HG03354 (cell line): ENCODE measurements around the gene TNNT3.
"Not testable (repeated sequence)": the region's sequence is repeated elsewhere in the genome, so short reads cannot be mapped to it uniquely, and the experiment has no call there.

Source experiments
- ATAC-seq: cut with Tn5 transposase; IDR thresholded peaks from one replicate; pipeline ENCODE4 v1.9.1; 2021; ENCODE audit warnings: mild to moderate bottlenecking; ENCODE audit not compliant: unreplicated experiment, poor library complexity, severe bottlenecking

The TNNT3 gene

GRCh38 chr11:1919391-1920127 is at the start of gene TNNT3:
Gene TNNT3 (plus strand): TSS chr11:1919703. CDS start chr11:1922875, 3,172 bp downstream.
- no peak for ATAC-seq

- no peak for ATAC-seq
Measured at GRCh38 chr11:1870326-1870696, 49.2 kb upstream of the TNNT3 start.

- ATAC-seq, result no peak
Measured at GRCh38 chr11:1870721-1871466, 48.6 kb upstream of the TNNT3 start.

GRCh38 chr11:1871531-1871930 is 48.0 kb upstream of the TNNT3 start:
- no peak for ATAC-seq

- ATAC-seq, result no peak
Measured at GRCh38 chr11:1872267-1872985, 47.1 kb upstream of the TNNT3 start.

GRCh38 chr11:1873048-1873812 is 46.3 kb upstream of the TNNT3 start:
- ATAC-seq, result no peak

- not testable (repeated sequence) for ATAC-seq
Measured at GRCh38 chr11:1873813-1874150, 45.7 kb upstream of the TNNT3 start.

- ATAC-seq, result not testable (repeated sequence)
Measured at GRCh38 chr11:1874441-1875092, 44.9 kb upstream of the TNNT3 start.

GRCh38 chr11:1875093-1875850 is 44.2 kb upstream of the TNNT3 start:
- ATAC-seq, result no peak

GRCh38 chr11:1875851-1876301 is 43.6 kb upstream of the TNNT3 start:
- not testable (repeated sequence) for ATAC-seq

- no peak for ATAC-seq
Measured at GRCh38 chr11:1876361-1877063, 43.0 kb upstream of the TNNT3 start.

- no peak for ATAC-seq
Measured at GRCh38 chr11:1877211-1878136, 42.0 kb upstream of the TNNT3 start.

- no peak for ATAC-seq
Measured at GRCh38 chr11:1878137-1879031, 41.1 kb upstream of the TNNT3 start.

GRCh38 chr11:1879342-1879940 is 40.1 kb upstream of the TNNT3 start:
- no peak for ATAC-seq

- no peak for ATAC-seq
Measured at GRCh38 chr11:1879941-1880720, 39.4 kb upstream of the TNNT3 start.
